Measurements from ENCODE around the gene TSHZ2.

DNA sequence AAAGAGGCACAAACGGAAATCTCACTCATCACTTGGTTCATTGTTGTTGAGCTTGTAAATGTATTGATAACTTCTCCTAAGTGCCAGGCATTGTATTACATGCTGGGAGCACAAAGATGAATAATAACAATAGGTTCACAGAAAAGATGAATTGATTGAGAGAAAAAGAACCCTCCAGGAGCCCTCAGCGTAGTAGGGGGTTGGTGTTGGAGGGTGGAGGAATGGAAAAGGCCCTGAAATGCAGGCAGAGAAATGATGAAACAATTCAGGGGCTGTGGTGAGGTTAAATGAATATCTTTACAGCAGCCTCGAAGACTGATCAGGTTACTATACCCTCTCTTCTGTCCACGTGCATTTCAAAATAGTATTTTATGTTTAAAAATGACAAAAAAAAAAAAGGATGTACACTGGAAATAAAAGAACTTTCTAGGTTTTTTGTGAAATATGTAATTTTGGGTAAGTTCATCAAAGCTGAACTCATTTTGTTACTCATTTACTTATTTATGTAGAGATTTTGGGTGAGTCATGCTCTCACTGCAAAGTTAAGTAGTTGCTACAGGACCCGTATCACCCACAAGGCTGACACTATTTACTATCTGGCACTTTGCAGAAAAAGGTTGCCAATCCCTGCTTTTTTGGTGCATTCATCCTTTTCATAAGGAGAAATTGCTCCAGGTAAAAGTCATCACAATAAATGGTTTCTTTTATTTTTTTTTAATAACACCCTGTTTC is 344.2 kb downstream of the TSHZ2 start:
- TF ChIP-seq, protein P1, sequence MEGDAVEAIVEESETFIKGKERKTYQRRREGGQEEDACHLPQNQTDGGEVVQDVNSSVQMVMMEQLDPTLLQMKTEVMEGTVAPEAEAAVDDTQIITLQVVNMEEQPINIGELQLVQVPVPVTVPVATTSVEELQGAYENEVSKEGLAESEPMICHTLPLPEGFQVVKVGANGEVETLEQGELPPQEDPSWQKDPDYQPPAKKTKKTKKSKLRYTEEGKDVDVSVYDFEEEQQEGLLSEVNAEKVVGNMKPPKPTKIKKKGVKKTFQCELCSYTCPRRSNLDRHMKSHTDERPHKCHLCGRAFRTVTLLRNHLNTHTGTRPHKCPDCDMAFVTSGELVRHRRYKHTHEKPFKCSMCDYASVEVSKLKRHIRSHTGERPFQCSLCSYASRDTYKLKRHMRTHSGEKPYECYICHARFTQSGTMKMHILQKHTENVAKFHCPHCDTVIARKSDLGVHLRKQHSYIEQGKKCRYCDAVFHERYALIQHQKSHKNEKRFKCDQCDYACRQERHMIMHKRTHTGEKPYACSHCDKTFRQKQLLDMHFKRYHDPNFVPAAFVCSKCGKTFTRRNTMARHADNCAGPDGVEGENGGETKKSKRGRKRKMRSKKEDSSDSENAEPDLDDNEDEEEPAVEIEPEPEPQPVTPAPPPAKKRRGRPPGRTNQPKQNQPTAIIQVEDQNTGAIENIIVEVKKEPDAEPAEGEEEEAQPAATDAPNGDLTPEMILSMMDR (IDR thresholded peaks at IDR 0.05; ENCODE audit: low read depth, low read length): no peak
- TF ChIP-seq EZH2phosphoT487 (IDR thresholded peaks at IDR 0.05; ENCODE audit: low read depth): no peak
